HG03439 (cell line): ENCODE measurements around the gene ADAMTS8.

ENCODE experiments used
- ATAC-seq: cut with Tn5 transposase; IDR thresholded peaks from one replicate; pipeline ENCODE4 v1.9.1; 2021; ENCODE audit warnings: mild to moderate bottlenecking, moderate library complexity; ENCODE audit not compliant: unreplicated experiment

Gene ADAMTS8

GRCh38 chr11:130421199-130421585 lies 7.2 kb downstream of the ADAMTS8 start:
- ATAC-seq = no peak

GRCh38 chr11:130420478-130421198 lies 7.8 kb downstream of the ADAMTS8 start:
- no peak for ATAC-seq

GRCh38 chr11:130418756-130419155 lies 9.7 kb downstream of the ADAMTS8 start:
- no peak for ATAC-seq

- no peak for ATAC-seq
Measured at GRCh38 chr11:130418210-130418609, 10.2 kb downstream of the ADAMTS8 start.

- ATAC-seq = no peak
Measured at GRCh38 chr11:130416906-130417305, 11.5 kb downstream of the ADAMTS8 start.

- no peak for ATAC-seq
Measured at GRCh38 chr11:130416530-130416882, 11.9 kb downstream of the ADAMTS8 start.

GRCh38 chr11:130415731-130416529 lies 12.5 kb downstream of the ADAMTS8 start:
- ATAC-seq = no peak

GRCh38 chr11:130414107-130415080 lies 14.0 kb downstream of the ADAMTS8 start:
- no peak for ATAC-seq

GRCh38 chr11:130413405-130414106 lies 14.9 kb downstream of the ADAMTS8 start:
- no peak for ATAC-seq

GRCh38 chr11:130411223-130411622 lies 17.2 kb downstream of the ADAMTS8 start:
- ATAC-seq = no peak

- ATAC-seq = no peak
Measured at GRCh38 chr11:130409594-130410388, 18.6 kb downstream of the ADAMTS8 start.

GRCh38 chr11:130408901-130409300 lies 19.5 kb downstream of the ADAMTS8 start:
- no peak for ATAC-seq

- ATAC-seq = no peak
Measured at GRCh38 chr11:130408401-130408890, 20.0 kb downstream of the ADAMTS8 start.

GRCh38 chr11:130407978-130408377 lies 20.4 kb downstream of the ADAMTS8 start:
- ATAC-seq = no peak

GRCh38 chr11:130405428-130405827 lies 23.0 kb downstream of the ADAMTS8 start:
- no peak for ATAC-seq

GRCh38 chr11:130404727-130405126 lies 23.7 kb downstream of the ADAMTS8 start:
- ATAC-seq = no peak

- ATAC-seq = no peak
Measured at GRCh38 chr11:130403967-130404366, 24.4 kb downstream of the ADAMTS8 start.

GRCh38 chr11:130403271-130403804 lies 25.1 kb downstream of the ADAMTS8 start:
- ATAC-seq = no peak

GRCh38 chr11:130402570-130402969 lies 25.8 kb downstream of the ADAMTS8 start:
- ATAC-seq = no peak
